NCI-H2081 (cell line): ENCODE results near the gene NME3.
"Not testable (repeated sequence)": the region's sequence is repeated elsewhere in the genome, so short reads cannot be mapped to it uniquely, and the experiment has no call there.

Experiments used
- DNase-seq, 2 experiments: peaks; one replicate each; lab custom pipeline; 2025; lab: John Stamatoyannopoulos, UW

Gene NME3

GRCh38 chr16:1747934-1748333 is 23.4 kb downstream of the NME3 start:
- no peak for DNase-seq

DNA sequence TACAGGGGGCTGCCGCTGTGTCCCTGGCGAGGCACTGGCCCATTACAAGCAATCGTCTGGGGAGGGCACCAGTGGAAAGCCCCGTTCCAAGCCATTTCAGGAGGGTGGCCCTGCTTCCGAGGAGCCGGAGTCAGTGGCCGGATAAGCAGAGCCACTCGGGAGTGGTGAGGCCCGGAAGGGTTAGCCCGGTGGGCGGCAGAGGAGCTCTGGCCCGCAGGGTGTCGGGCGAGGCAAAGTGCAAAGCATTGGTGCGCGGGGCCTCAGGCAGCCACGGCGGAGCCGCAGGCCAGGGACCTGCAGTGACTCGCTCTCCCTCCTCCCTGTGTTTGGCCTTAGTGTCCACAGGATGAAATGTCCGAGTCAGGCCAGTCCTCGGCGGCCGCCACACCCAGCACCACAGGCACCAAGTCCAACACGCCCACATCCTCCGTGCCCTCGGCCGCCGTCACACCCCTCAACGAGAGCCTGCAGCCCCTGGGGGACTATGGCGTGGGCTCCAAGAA is 24.6 kb downstream of the NME3 start:
- no peak for DNase-seq

GRCh38 chr16:1745900-1746692 is 25.2 kb downstream of the NME3 start:
- no peak for DNase-seq

DNA sequence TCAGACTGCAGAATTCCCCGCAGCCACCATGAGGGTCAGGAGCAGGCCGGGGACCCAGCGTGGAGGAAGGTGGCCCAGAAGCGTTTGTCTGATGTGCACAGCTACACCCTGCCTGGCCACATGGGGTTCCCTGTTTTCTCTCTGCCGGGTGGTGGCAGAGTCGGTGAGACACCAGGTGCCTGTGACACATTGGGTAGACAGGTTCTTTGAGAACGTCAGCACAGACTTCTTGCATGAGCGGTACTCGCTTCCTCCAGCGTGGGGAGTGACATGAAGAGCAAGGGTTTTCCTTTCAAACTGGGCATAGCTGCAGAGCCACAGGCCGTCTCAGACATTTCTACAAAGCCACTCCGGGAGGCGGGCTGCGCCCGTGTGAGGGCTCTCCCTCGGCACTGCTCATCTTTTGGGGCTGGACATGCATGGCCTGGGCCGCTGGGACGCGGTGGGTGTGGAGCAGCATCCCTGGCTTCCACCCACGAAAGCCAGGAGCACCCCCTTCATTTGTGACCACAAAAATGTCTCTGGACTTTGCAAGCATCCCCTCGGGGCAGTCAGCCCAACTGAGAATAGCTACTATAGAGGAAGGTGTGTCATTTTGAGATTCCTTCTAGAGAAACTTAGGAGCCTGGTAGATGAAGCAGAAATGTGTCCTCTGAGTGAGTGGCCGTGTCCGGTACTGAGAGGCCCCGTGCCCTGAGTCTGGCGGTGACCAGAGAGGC is 26.0 kb downstream of the NME3 start:
- DNase-seq: no peak

GRCh38 chr16:1744338-1744840 is 27.0 kb downstream of the NME3 start:
- no peak for DNase-seq

DNA sequence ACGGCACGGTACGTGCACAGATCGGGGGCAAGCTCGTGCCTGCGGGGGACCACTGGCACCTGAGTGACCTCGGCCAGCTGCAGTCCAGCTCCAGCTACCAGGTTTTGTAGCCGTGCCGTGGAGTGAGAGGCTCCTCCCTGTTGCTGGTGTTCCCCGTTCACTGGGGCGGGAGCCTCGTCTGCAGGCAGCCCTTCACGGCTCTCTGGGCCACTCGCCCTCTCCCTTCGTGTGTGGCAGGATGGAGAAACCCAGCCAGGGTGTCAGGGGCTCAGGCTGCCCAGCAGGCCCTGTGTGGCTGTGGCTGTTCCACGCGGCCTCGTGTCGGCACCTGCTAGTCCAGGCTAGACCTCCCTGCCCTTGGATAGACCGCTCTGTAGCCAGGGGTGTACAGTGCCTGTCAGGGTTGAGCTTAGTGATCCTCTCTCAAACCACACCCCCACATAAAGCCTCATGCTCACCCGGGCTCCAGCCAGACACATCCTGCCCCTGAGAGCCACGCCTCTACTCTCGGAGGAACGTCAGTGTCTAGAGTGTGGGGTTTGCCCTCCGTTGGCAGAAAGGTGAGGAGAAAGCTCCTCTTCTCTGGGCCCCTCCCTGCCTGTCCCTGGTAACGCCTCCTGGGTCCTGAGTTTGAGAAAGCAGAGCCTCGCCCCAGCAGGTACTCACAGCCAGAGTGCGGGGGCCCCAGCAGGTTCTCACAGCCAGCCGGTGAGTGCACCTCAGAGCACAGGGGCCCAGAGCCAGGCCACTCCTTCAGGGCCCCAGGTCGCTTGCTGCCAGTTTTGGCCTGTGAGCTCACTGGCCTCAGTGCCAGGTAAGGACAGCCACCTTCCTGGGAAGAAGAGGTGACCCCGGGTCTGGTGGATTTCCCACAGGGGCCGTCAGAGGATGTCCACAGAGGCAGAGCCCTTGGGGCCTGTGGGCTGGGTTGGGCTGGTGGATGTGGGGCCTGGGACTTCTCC is 27.7 kb downstream of the NME3 start:
- DNase-seq: no peak

- no peak for DNase-seq
Measured at GRCh38 chr16:1741553-1742165, 29.7 kb downstream of the NME3 start.

GRCh38 chr16:1740781-1741490 is 30.4 kb downstream of the NME3 start:
- DNase-seq: no peak

DNA sequence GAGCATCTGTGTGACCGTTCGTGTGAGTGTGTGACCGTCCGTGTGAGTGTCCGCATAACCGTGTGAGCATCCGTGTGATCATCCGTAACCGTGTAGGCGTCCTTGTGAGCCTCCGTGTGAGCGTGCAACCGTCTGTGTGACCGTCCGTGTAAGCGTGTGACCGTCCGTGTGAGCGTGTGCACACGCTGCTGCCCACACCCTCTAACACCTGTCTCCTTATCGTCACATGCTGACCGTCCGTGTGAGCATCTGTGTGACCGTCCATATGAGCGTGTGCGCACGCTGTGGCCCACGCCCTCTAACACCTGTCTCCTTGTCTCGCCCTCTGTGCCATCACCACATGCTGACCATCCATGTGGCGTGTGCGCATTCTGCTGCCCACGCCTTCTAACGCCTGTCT is 31.1 kb downstream of the NME3 start:
- no peak for DNase-seq

- no peak for DNase-seq
Measured at GRCh38 chr16:1734816-1735215, 36.5 kb downstream of the NME3 start.

DNA sequence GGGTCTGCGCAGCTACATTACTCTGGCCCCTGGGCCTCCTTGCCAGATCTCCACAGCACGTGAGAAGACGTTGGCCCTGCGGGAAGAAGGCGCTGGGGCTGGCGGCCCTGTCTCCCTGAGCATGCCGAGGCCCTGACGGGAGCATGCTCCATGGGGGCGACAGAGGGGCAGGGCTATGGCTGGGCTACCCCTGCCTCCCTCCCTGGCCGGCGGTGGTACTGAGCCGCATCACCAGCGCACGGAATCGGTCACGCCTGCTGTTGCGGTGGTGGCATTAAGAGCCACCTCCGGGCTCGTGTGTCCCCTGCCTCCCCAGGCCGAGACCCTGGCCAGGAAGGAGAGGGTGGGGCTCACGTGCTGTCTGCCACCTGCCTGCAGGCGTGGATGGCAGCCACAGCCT is 37.2 kb downstream of the NME3 start:
- no peak for DNase-seq

DNA sequence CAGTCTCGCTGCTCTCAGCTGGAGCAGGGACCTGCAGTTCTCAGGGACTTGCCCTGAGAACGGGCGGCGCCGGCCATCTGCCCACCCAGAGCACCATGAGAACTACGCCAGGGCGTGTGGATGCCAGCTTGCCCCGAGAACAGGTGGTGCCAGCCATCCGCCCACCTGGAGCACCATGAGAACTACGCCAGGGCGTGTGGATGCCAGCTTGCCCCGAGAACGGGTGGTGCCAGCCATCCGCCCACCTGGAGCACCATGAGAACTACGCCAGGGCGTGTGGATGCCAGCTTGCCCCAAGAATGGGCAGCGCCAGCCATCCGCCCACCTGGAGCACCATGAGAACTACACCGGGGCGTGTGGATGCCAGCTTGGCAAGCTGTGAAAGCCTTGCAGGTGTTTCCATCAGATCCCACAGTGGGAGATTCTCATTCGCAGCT is 38.8 kb downstream of the NME3 start:
- DNase-seq: not testable (repeated sequence)

GRCh38 chr16:1732071-1732470 is 39.3 kb downstream of the NME3 start:
- no peak for DNase-seq

- no peak for DNase-seq
Measured at GRCh38 chr16:1731603-1732002, 39.7 kb downstream of the NME3 start.

DNA sequence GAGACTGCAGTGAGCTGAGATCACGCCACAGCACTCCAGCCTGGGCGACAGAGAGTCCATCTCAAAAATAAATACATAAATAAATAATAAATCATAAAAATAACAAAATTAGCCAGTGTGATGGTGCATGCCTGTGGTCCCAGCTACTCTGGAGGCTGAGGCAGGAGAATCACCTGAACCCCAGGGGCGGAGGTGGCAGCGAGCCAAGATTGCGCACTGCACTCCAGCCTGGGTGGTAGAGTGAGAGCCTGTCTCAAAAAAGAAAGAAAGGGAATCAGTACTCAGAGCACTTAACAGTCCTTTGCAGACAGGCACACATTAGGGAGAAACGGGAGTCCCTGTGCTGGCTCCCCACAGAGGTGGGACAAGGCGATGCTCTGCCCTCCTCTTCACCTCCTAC is 40.3 kb downstream of the NME3 start:
- no peak for DNase-seq

- DNase-seq: no peak
Measured at GRCh38 chr16:1729445-1729844, 41.9 kb downstream of the NME3 start.

- no peak for DNase-seq
Measured at GRCh38 chr16:1729026-1729425, 42.3 kb downstream of the NME3 start.

DNA sequence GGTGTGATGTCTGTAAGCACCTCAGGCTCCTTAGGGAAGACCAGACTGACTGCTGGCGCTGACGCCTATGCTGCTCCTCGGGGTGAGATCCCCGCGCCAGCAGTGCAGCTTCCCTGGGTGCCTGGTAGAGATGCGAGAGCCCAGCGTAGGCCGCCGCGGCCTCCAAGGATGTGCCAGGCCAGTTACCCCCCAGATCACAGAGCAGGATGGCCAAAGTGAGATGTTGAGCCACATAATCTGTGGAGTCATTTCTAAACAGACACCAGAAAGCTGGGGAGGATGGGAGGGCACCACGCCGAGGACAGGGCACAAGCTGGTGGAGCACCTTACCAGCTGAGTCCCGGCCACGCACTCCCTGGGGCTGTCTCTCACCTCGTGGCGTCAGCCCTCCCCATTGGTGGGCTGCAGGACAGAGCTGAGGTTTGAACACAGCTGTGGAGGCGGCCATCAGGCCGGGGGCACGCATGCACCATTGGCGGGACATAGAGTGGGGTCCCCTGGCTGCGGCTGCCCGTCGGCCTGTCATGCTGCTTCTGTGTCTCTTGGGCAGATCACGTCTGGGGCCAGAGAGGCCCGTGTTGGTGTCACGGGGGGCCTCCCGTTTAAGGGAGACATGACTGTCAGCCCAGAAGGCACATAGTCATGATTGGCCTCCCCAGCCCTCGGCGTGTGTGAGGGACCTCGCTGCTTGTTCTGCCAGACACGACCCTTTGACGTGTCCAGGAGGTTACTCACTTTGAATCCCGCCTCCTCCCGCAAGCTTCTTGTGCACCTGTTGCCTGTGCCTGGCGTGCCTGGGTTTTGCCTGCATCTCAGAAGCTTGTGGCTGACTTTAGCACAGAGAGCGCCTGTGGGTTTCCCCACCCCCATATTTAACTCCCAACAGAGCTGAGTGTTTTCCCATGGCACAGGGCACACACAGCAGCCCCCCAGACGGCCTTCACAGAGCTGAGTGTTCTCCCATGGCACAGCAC is 43.4 kb downstream of the NME3 start:
- no peak for DNase-seq

DNA sequence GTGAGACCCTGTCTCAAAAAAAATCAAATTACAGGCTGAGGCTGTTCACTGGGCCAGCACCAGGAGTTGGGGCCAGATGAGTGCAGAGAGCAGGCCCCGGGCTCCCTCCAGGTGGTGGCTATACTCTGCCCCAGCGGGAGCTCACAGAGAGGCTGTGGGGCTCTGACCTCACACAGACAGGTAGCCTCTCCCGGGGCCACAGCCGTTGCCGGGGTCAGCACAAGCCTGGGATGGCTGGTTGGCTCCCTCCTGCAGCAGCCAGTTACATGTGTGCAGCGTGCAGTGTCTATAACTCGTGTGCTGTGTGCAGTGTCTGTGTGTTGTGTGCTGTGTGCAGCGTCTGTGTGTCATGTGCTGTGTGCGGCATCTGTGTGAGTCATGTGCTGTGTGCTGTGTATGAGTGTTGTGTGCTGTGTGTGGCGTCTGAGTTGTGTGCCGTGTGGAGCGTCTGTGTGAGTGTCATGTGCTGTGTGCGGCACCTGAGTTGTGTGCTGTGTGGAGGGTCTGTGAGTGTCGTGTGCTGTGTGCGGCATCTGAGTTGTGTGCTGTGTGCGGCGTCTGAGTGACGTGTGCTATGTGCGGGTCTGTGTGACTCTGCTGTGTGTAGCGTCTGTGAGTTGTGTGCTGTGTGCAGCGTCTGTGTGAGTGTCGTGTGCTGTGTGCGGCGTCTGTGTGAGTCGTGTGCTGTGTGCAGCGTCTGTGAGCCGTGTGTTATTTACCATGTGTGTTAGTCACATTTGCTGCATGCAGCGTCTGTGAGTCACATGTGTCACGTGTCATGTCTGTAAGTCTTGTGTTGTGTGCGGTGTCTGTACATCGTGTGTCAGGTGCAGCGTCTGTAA is 44.5 kb downstream of the NME3 start:
- DNase-seq: no peak
